22Rv1 (cell line): ENCODE measurements around the gene VPS33A.

Experiments
- H3K27ac ChIP-seq: fragments of 450-650 bp; 2 replicates; pipeline ENCODE4 v1.5.1; 2017
- CTCF ChIP-seq: fragments of 450-650 bp; IDR thresholded peaks from 2 replicates; pipeline ENCODE4 v1.5.1; 2017; ENCODE audit warnings: mild to moderate bottlenecking
- ZFX ChIP-seq: fragments of 450-650 bp; IDR thresholded peaks from 2 replicates; pipeline ENCODE4 v1.6.1; 2017; ENCODE audit warnings: antibody characterized with exemption, borderline replicate concordance

Gene VPS33A

GRCh38 chr12:122185494-122186082 is 80.7 kb downstream of the VPS33A start:
- TF ChIP-seq CTCF (no peak), ZFX (no peak)
- H3K27ac ChIP-seq, result no peak overlapping the region

GRCh38 chr12:122185079-122185478 is 81.2 kb downstream of the VPS33A start:
- TF ChIP-seq ZFX (no peak), CTCF (no peak)

GRCh38 chr12:122184517-122184916 is 81.8 kb downstream of the VPS33A start:
- H3K27ac ChIP-seq, result no peak overlapping the region
- no peak for TF ChIP-seq CTCF
- TF ChIP-seq ZFX, result no peak

More at GRCh38 chr12:122185079-122185478, 81.2 kb downstream of the VPS33A start:
- no peak overlapping the region for H3K27ac ChIP-seq

- H3K27ac ChIP-seq, result no peak overlapping the region
- no peak for TF ChIP-seq ZFX
- TF ChIP-seq CTCF, result no peak
Measured at GRCh38 chr12:122183588-122183940, 82.7 kb downstream of the VPS33A start.

GRCh38 chr12:122182887-122183587 is 83.3 kb downstream of the VPS33A start, which contains the start of gene LRRC43:
LRRC43 (plus strand) TSS chr12:122183123; CDS start chr12:122183145, 22 bp downstream.
- H3K27ac ChIP-seq, result peak within 1 kb of the TSS; percentile 44
- TF ChIP-seq CTCF (no peak), ZFX (no peak)
